Nephron progenitor cell (in vitro differentiated cells): Measurements from ENCODE around the gene MIS12.

ENCODE experiments used
- DNase-seq: peaks from one replicate; pipeline ENCODE4 v3.0.0; 2021
- H3K27ac Mint-ChIP-seq: 2 replicates; pipeline ENCODE4 v1.8.0; 2021; ENCODE audit warnings: mild to moderate bottlenecking, moderate library complexity, mixed read lengths
- H3K27me3 Mint-ChIP-seq: 2 replicates; pipeline ENCODE4 v1.8.0; 2021; ENCODE audit warnings: mild to moderate bottlenecking, low read depth, mixed read lengths; ENCODE audit not compliant: poor library complexity
- H3K36me3 Mint-ChIP-seq: 2 replicates; pipeline ENCODE4 v1.8.0; 2021; ENCODE audit warnings: low read depth, mixed read lengths
- H3K4me1 Mint-ChIP-seq: 2 replicates; pipeline ENCODE4 v1.8.0; 2021; ENCODE audit warnings: mixed read lengths
- H3K4me3 Mint-ChIP-seq: 2 replicates; pipeline ENCODE4 v1.8.0; 2021; ENCODE audit warnings: mild to moderate bottlenecking, moderate library complexity, mixed read lengths
- H3K9me3 Mint-ChIP-seq: 2 replicates; pipeline ENCODE4 v1.8.0; 2021; ENCODE audit warnings: mild to moderate bottlenecking, moderate library complexity, mixed read lengths
- TF ChIP-seq, protein P1 (sequence below): fragments of 200-600 bp; sonication (generic); IDR thresholded peaks from 2 replicates; pipeline ENCODE4 v1.5.0; 2021; ENCODE audit warnings: antibody characterized with exemption

The MIS12 gene

DNA sequence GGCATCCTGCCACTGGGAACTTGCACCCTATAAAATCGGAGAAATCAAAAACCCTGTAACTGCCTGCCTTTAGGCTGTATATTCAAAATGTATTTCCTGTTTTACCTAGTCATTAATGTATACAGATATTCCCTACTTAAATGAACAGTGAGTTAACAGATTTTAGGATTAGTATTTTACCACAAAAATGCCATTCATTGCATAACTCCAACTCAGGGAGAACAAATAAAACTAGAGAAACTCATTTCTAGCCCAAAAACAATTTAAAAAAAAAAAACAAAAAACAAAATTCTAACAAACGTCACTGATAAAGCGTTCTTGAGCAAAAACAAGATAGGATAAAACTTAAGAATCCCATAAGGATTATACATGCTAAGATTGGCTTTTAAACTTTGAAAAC lies 13.9 kb upstream of the MIS12 start:
- no peaks in the 10 kb centered on the region for H3K27me3 Mint-ChIP-seq
- no peak overlapping the region for H3K27ac Mint-ChIP-seq
- TF ChIP-seq, protein P1, sequence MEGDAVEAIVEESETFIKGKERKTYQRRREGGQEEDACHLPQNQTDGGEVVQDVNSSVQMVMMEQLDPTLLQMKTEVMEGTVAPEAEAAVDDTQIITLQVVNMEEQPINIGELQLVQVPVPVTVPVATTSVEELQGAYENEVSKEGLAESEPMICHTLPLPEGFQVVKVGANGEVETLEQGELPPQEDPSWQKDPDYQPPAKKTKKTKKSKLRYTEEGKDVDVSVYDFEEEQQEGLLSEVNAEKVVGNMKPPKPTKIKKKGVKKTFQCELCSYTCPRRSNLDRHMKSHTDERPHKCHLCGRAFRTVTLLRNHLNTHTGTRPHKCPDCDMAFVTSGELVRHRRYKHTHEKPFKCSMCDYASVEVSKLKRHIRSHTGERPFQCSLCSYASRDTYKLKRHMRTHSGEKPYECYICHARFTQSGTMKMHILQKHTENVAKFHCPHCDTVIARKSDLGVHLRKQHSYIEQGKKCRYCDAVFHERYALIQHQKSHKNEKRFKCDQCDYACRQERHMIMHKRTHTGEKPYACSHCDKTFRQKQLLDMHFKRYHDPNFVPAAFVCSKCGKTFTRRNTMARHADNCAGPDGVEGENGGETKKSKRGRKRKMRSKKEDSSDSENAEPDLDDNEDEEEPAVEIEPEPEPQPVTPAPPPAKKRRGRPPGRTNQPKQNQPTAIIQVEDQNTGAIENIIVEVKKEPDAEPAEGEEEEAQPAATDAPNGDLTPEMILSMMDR: no peak

DNA sequence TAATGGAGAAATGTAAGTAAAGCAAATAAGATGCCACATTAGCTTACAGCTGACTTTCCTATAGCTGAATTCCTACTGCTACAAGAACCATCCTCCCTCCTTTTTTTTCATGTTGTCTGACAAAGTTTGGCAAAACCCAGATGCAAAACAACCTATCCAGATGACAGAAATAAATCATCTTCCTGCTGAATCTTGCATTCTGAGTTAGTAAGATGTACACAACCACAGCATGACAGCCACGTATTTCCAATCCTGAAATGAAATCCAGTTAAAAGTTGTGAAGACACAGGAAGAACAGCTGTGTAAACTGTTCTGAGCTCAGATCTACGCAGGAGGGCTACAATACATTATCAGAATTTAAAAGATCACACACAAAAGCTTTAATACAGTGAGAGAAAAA lies 12.5 kb upstream of the MIS12 start:
- no peaks in the 10 kb centered on the region for H3K4me1 Mint-ChIP-seq
- peaks cover 11% of the 10 kb centered on the region for H3K9me3 Mint-ChIP-seq
- TF ChIP-seq, protein P1: no peak
- H3K27ac Mint-ChIP-seq: no peak overlapping the region
- no peaks in the 10 kb centered on the region for H3K27me3 Mint-ChIP-seq
- peaks cover 62% of the 10 kb centered on the region for H3K36me3 Mint-ChIP-seq
- no peak for DNase-seq
- H3K4me3 Mint-ChIP-seq: no peak overlapping the region

More for the DNA sequence above, 13.9 kb upstream of the MIS12 start:
- Mint-ChIP-seq H3K9me3 (no peaks in the 10 kb centered on the region), H3K4me1 (peaks cover 7% of the 10 kb centered on the region), H3K4me3 (no peak overlapping the region), H3K36me3 (peaks cover 48% of the 10 kb centered on the region)
- DNase-seq: no peak

DNA sequence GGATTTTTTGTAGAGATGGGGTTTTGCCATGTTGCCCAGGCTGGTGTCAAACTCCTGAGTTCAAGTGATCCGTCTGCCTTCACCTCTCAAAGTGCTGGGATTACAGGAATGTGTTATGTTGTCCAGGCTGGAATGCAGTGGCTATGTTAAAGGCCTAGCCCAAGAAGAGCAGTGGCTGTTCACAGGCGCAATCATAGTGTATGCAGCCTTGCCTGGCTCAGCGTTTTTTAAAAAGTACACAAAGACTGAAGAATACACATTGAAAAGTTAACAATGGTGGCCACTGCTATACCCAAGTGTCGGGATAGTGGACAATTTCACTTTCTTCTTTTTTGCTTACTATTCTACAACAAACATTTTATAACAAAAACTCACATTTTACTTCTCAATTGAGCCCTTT lies 7.4 kb upstream of the MIS12 start:
- no peak overlapping the region for H3K4me3 Mint-ChIP-seq
- H3K36me3 Mint-ChIP-seq: peaks cover 95% of the 10 kb centered on the region
- no peak for DNase-seq
- H3K27ac Mint-ChIP-seq: no peak overlapping the region
- TF ChIP-seq, protein P1: no peak
- H3K27me3 Mint-ChIP-seq: no peaks in the 10 kb centered on the region
- peaks cover 7% of the 10 kb centered on the region for H3K4me1 Mint-ChIP-seq
- H3K9me3 Mint-ChIP-seq: peaks cover 18% of the 10 kb centered on the region

DNA sequence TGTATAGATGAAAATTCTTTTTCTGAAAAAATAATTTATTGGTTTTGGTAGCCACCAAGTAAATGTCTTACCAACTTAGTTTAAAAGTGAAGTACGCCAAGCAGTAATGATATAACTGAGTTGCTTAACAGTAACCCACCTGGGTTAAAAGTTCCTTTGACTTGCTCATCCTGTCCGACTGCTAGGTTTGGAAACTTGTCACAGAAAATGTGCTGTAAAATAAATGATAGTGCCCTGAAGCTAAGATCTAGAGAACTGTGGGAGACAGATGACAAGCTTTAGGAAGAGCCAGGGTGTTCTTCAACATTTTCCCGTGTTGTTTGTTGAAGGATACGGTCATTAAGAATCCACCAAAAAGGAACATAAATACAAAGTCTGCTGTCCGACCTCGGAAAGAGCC lies 5.4 kb upstream of the MIS12 start:
- Mint-ChIP-seq H3K36me3 (peaks cover 81% of the 10 kb centered on the region), H3K27ac (peak overlapping the region; percentile 12)

DNA sequence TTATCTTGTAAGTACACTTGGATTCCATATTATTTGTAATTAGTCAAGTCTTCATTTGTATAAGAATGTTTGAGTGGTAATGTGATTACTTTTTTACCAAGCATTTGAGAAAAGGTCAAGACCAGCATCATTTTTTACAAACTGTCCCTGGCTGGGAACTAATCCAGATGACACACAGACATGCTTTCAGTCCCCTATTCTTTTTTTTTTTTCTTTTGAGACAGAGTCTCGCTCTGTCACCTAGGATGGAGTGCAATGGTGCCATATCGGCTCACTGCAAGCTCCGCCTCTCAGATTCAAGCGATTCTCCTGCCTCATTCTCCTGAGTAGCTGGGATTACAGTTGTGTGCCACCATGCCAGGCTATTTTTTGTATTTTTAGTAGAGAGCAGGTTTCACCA lies 4.9 kb upstream of the MIS12 start:
- TF ChIP-seq, protein P1: no peak
- Mint-ChIP-seq H3K27me3 (no peaks in the 10 kb centered on the region), H3K9me3 (peaks cover 18% of the 10 kb centered on the region), H3K27ac (no peak overlapping the region), H3K4me3 (no peak overlapping the region), H3K36me3 (peaks cover 76% of the 10 kb centered on the region), H3K4me1 (peaks cover 25% of the 10 kb centered on the region)
- no peak for DNase-seq

More for the DNA sequence above, 5.4 kb upstream of the MIS12 start:
- Mint-ChIP-seq H3K27me3 (no peaks in the 10 kb centered on the region), H3K4me3 (no peak overlapping the region), H3K9me3 (peaks cover 18% of the 10 kb centered on the region), H3K4me1 (peaks cover 24% of the 10 kb centered on the region)
- DNase-seq: no peak
- TF ChIP-seq, protein P1: no peak

DNA sequence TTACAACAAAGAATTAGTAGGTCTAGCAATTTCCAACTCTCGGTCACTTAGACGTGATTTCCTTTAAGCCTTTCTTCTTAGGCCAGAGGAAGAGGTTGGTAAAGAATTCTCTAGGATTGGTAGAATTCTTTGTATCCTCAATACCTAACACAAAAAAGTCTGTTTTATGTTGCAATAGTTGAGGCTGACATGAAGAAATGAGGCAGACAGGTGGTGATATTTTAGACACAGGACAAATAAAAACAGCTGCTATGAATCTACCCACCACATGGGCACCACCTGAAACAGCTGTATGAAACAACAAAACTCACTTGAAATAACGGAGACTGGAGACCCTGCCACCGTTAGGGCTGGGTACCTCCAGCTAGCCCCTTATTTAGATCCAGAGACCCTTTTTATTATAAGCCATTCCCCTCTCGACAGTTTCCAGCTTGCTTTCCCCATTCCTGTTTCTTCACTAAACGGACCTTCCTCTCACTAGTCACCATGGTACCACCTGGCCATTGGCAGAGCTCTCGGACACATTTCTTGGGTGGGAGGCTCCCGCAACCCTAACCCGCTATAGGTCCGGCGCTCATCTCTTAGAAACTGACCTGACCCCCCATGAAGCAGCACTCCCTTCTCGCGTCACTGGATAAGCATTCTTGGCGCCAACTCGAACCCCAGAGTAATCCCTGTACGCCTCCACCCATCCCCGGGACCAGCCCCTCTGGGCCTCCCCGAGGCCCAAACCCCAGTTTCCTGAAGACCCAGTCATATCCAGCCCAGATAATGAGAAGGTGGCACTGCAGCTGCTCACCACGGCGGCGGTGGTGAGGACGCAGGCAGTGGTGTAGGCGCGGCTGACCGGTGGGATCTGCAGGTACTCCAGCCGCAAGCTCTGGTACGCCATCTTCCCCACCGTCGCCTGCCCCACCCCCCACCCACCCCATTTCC lies 828 bp upstream of the MIS12 start, which contains the start of gene DERL2:
DERL2 (minus strand) TSS at position 909 of the 936 bp plus-strand sequence; CDS start at position 892, 17 bp downstream.
- no peaks in the 10 kb centered on the region for H3K27me3 Mint-ChIP-seq
- H3K4me3 Mint-ChIP-seq: peak within 1 kb of the TSS; percentile 98
- peaks cover 61% of the 10 kb centered on the region for H3K36me3 Mint-ChIP-seq
- H3K9me3 Mint-ChIP-seq: no peaks in the 10 kb centered on the region
- H3K27ac Mint-ChIP-seq: peak within 1 kb of the TSS; percentile 100
- H3K4me1 Mint-ChIP-seq: peaks cover 44% of the 10 kb centered on the region
- TF ChIP-seq, protein P1: no peak
- no peak for DNase-seq
